Measurements from ENCODE around the gene ZMYND15.
"Not testable (repeated sequence)": the region's sequence is repeated elsewhere in the genome, so short reads cannot be mapped to it uniquely, and the experiment has no call there.

ZMYND15 gene, protein sequence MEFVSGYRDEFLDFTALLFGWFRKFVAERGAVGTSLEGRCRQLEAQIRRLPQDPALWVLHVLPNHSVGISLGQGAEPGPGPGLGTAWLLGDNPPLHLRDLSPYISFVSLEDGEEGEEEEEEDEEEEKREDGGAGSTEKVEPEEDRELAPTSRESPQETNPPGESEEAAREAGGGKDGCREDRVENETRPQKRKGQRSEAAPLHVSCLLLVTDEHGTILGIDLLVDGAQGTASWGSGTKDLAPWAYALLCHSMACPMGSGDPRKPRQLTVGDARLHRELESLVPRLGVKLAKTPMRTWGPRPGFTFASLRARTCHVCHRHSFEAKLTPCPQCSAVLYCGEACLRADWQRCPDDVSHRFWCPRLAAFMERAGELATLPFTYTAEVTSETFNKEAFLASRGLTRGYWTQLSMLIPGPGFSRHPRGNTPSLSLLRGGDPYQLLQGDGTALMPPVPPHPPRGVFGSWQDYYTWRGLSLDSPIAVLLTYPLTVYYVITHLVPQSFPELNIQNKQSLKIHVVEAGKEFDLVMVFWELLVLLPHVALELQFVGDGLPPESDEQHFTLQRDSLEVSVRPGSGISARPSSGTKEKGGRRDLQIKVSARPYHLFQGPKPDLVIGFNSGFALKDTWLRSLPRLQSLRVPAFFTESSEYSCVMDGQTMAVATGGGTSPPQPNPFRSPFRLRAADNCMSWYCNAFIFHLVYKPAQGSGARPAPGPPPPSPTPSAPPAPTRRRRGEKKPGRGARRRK

DNA sequence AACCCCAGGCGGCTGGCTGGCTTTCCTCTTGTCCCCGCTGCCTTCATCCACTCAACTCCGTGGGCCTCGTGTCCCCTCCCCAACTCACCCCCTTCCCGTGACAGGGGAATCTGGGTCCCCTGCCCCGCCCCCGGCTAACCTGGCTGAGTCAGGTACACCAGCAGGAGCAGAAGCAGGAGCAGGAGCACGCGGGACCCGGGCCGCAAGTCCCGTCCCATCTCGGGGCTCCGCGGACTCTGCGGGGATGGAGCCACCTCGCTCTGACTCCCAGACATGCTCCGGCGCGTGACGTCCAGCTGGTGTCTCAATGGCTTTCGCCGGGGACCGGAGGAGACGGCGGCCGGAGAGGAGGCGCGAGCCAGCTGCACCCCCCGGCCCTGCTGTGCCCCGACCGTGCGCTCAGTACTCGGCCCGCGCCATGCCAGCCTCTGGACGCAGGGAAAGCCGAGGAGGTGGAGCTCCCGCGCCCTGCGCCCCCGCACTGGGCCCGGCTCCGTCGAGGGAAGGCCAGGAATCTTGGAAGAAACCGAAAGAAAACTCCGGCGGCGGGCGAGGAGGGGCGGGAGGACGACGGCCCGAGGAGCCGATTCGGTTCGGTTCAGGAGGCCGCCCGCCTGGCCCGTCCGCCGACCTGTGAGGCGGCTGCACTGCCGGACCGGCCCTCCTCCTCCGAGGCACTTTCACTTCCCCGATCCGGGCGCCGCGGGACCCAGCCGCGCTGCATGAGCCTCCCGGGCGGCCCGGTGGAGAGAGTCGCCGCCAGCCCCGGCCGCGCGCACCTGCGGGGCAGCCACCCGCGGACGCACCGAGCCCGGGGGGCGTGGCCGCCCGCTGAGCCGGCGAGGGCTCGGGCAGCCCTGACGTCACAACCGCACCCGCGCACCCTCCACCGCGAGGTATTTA, at the start of gene ZMYND15, which contains the start of gene CXCL16:
Gene ZMYND15 (plus strand): TSS at position 712 of the 903 bp plus-strand sequence. CDS start 716 bp downstream, outside the sequence.
Gene CXCL16 (minus strand): TSS at position 807 of the 903 bp plus-strand sequence. CDS start 589 bp downstream, at position 218.
- DNase-seq (ENCODE audit: low read depth, low spot score): no peak

DNA sequence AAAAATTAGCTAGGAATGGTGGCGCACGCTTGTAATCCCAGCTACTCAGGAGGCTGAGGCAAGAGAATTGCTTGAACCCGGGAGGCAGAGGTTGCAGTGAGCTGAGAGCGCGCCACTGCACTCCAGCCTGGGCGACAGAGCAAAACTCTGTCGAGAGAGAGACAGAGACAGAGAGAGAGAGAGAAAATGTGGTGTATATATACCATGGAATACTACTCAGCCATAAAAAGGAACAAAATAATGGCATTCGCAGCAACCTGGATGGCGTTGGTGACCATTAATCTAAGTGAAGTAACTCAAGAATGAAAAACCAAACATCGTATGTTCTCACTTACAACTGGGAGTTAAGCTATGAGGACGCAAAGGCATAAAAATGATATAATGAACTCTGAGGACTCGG, 49.8 kb upstream of the ZMYND15 start:
- not testable (repeated sequence) for DNase-seq (ENCODE audit: low read depth, low spot score)

DNA sequence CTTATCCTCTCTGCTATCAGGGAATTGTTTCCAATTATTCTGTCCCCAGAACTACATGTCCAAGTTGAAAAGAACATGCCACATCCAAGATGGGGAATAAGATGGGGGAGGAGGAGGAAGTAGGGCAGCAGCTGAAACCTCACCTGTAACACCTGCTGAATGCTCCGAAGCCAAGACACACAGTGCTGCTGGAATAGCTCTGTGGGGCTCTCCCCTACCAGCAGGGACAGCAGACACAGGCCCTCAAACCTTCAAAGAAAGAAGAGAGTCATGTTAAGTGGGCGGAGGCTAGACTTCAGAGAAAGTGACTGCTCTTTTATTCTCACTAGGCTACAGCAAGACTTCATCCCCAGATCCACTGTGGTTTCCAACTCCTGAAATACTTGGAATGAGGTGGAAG, 48.9 kb upstream of the ZMYND15 start:
- DNase-seq (ENCODE audit: low read depth, low spot score): no peak

DNA sequence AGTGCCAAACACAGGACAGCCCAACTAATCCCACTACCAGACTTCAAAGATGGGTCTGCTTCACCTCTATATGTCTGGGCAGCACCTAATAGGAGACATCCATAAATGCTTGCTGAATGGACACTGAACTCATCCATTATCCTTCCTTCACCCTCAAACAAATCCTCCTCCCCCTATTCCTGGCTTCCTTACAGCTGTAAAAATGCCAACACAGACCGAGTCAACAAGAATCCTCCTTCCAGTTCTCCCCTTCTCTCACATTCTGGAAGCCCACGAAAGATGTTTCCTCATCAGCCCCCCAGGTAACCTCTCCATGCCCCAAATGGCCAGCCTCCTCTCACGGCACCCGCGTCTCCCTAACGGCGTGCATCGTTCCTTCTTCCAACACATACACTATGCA, 47.9 kb upstream of the ZMYND15 start:
- DNase-seq (ENCODE audit: low read depth, low spot score): no peak

DNA sequence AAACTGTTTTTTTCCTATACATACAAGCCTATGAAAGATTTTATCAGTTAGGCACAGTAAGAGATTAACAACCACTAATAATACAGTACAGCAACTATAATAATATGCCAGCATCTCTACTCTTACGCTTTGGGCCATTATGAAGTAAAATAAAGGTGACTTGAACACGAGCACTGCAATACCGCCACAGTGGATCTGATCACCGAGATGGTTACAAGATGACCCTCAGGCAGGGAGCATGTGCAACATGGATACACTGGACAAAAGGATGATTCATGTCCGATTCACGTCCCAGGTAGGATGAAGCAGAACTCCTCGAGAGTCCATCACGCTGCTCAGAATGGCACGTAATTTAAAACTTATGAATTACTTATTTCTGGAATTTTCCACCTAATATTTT, 46.2 kb upstream of the ZMYND15 start:
- no peak for DNase-seq (ENCODE audit: low read depth, low spot score)

DNA sequence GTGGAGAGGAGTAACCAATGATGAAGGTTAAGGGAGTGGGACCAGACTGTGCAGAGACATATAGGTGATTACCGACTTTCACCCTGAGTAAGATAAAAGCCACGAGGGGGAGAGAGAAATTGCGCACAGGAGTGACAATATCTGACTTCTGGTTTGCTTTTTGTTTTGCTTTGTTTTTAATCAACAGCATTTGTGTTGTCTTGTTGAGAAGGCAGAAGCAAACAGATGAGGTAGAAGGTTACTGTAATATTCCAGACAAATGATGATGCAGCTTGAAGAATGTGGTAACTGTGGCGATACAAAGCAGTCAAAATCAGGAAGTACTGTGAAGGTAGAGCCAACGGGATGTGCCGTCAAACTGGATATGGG, 43.2 kb upstream of the ZMYND15 start:
- no peak for DNase-seq (ENCODE audit: low read depth, low spot score)

DNA sequence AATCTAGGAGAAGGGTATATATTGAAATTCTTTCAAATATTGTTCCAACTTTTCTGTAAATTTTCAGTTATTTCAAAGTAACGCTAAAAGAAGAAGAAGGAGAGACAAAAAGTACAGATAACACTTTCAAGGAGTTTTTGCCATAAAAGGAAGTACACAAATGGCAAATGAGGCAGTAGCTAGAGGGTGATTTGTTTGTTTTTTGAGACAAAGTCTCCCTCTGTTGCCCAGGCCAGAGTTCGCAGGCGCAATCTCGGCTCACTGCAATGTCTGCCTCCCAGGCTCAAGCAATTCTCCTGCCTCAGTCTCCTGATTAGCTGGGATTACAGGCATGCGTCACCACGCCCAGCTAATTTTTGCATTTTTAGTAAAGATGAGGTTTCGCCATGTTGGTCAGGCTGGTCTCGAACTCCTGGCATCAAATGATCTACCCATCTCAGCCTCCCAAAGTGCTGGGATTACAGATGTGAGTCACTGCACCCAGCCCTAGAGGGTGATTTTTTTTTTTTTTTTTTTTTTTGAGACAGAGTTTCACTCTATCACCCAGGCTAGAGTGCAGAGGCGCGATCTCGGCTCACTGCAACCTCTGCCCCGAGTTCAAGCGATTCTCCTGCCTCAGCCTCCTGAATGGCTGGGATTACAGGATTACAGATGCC, 40.1 kb upstream of the ZMYND15 start:
- not testable (repeated sequence) for DNase-seq (ENCODE audit: low read depth, low spot score)

DNA sequence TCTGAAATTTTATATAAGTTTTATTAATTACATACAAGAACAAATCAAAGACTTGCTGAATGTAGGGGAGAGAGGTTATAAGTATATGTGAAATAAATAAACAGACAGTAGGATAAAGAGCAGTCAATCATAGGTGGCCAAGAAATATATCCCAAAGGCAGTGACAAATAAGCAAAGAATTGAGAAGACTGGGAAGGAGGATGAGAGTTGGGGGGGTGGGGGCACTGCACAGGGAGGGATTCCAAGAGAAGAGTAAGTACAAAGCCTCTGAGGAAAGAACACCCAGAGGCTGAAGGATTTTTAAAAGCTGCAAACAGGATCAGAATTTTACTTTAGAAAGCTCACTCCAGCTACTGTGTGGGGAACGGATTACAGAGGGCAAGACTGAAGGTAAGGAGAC, 38.5 kb upstream of the ZMYND15 start:
- no peak for DNase-seq (ENCODE audit: low read depth, low spot score)

DNA sequence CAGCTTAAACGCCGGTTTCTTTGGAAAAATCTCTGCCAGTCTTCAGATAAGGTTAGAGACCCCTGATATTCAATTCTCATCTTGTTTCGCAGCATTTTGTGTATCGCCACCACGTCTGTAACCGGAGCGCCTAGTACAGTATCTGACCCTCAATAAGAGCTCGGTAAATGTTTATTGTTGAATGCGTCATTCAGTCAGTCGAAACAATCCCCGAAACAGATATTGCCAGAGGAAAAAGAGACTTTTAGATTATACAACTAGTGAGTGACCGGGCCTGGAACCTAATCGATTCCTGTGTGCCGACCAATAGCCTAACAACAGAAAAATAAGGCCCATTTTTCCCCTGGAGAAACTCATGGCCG, 36.3 kb upstream of the ZMYND15 start:
- DNase-seq (ENCODE audit: low read depth, low spot score): no peak

DNA sequence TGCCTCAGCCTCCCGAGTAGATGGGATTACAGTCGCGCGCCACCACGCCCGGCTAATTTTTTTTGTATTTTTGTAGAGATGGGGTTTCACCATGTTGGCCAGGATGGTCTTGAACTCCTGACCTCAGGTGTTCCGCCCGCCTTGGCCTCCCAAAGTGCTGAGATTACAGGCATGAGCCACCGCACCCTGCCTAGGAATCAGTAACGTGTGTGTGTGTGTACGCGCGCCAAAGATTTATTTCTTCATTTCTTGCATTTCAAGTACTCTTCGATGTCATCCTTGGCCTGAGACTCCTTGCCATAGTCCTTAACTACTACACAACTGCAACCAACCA, 35.1 kb upstream of the ZMYND15 start:
- not testable (repeated sequence) for DNase-seq (ENCODE audit: low read depth, low spot score)

DNA sequence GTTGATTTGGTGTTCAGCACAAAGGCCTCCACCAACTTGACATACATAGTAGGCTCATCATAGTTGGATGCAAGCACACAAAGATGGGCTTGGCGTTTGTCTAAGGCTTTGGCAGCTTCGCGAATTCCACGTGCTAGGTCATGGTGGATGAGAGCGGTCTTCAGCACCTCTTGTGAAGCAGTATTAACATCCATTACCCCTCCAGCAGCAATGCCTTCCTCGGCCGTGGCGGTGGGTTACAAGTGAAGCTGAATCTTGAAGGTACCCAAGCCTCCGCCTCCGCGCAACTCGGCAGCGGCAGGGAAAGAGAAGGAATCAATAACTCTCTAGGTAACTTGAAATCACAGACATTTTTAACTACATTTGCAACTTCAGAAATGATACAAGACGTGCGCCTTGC, 34.6 kb upstream of the ZMYND15 start:
- no peak for DNase-seq (ENCODE audit: low read depth, low spot score)

DNA sequence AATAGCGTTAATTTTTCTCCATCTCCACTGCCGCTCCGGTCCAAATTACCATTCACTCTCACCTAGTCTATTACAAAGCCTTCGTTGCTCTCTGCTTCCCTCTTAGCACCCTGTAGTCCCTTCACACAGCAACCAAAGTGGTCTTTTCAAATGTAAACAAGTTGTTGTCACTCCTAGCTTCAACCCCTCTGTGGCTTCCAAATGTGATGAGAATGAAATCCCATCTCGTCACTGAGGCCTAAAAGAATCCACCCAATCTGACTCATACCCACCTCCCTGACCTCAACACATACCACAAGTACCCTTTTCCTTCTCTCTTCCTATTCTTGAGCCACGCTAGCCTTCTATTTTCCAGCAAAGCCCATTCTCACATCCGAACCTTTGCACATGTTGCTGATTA, 33.5 kb upstream of the ZMYND15 start:
- DNase-seq (ENCODE audit: low read depth, low spot score): peak; percentile 41

DNA sequence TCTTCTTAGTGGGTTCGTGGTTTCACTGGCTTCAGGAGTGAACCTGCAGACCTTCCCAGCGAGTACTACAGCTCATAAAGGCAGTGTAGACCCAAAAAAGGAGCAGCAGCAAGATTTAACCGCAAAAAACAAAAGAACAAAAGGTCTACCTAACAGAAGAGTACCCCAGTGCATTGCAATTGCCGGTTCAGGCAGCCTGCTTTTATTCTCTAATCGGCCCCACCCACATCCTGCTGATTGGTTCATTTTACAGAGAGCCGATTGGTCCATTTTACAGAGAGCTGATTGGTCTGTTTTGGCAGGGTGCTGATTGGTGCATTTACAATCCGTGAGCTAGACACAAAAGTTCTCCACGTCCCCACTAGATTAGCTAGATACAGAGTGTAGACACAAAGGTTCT, 31.2 kb upstream of the ZMYND15 start:
- peak; percentile 57 for DNase-seq (ENCODE audit: low read depth, low spot score)

DNA sequence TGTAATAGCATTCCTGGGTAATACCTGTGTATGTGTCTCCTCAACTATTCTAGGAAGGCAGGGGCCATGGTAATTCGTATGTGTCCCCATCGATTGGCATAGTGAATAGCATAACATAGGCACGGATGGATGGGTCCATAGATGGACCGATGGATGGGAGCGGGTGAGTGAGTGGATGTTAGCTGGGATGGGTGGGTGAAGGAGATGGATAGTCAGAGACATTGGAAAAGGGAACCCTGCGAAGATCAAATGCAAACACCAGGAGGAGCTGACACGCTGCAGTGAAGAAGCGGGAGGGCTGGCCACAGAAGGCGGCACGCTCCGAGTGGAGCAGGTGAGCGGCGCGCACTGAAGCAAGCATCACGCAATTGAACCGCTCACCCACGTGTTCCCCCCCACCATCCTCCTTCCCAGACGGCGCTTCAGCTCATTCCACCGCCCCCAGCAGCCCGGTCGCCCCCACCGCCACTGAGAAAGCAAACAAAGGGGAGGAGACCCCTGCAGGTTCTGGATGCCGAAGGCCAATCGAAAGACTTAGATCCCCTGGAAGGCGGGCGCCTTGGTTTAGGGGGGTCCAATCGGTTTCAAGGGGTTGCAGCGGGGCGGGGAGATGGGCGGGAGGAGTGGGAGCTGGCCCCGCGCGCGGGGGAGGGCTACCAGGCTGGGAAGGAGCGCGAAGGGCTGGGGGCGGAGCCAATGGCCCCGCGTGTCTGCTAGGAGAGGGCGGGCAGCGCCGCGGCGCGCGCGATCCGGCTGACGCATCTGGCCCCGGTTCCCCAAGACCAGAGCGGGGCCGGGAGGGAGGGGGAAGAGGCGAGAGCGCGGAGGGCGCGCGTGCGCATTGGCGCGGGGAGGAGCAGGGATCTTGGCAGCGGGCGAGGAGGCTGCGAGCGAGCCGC, 29.6 kb upstream of the ZMYND15 start, which contains the start of gene ARRB2:
Gene ARRB2 (plus strand): TSS at position 839 of the 899 bp plus-strand sequence. CDS start 90 bp downstream, outside the sequence.
- peak; percentile 95 for DNase-seq (ENCODE audit: low read depth, low spot score)

DNA sequence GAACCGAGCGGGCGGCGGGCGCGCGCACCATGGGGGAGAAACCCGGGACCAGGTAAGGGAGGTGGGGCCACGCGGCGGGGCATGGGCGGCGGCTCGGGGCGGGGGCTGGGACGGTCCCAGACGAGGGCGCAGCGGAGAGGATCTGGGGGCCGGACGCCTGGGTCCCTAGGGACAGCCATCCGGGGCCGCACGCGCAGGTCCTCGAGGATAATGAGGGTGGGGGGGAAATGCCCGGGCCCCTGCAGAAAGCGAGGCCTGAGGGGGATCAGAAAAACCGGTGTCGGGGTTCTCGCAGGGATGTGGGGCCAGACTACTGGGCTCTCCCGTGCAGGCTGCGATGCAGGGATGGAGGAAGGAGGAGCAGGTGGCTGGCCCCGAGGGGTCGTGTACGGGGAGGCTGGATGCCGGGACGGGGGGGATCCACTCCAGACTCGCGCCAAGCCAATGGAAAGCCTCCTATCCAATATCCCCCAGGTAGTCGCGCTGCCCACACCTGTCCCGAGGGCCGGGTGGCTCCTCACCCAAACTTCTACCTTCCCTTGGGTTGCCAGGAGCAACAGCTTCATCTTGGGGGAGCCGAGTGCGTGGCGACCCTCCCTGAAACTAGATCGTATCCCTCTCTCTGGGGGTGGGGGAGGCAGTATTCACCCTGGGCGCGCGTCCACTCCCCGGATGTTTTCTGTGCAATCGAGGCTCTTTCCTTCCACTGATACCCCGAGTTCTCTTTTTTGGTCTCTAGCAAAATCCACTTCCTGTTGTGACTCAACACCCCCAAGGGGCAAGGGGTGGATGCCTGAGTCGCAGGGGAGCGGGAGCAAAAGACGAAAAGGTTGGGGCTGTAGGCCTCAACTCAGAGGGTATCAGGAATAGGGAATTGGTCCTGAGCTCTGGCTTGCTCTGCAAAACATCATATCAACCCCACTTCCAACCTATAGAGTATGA, 28.7 kb upstream of the ZMYND15 start:
- DNase-seq (ENCODE audit: low read depth, low spot score): no peak

DNA sequence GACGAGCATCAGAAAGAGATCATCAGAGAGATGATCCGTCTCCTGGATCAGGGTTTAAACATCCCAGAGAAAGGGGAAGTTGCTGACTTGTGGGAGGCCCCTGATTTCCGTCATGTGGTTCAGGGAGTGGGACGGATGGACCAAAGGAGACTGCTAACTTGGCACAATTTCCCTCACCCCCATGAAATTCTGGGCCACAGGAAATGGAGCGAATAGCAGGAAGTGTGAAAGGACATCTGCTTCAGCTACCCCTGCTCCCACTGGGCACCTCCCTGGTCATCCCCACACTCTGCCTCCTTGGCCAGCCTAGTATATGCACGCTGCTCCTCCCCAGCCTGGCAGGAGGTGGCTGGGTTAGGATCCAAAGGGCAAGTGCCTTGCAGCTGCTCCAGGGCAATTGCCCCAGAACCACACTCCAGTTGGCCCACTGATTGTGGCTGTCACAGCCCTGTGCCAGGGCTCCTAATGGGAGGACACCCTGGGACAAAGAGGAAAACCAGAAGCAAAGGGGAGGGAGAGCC, 27.9 kb upstream of the ZMYND15 start:
- no peak for DNase-seq (ENCODE audit: low read depth, low spot score)

DNA sequence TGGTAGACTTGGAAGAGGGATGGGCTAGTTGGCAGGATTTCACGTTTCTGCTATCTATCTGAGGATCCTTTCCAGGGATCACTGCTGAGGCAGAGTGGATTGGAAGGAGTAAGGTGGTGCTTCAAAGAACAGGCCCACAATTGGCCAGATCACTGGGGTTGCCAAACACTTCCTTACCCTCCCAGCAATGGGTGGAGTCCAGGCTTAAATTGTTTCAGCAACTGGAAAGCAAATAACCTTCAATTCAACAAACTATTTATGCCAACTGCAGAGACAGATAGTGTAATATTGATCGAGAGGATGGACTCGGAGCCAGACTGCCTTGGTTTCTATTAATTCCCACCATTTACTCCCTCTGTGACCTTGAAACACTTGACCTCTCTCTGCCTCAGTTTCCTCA, 27.1 kb upstream of the ZMYND15 start:
- DNase-seq (ENCODE audit: low read depth, low spot score): no peak

DNA sequence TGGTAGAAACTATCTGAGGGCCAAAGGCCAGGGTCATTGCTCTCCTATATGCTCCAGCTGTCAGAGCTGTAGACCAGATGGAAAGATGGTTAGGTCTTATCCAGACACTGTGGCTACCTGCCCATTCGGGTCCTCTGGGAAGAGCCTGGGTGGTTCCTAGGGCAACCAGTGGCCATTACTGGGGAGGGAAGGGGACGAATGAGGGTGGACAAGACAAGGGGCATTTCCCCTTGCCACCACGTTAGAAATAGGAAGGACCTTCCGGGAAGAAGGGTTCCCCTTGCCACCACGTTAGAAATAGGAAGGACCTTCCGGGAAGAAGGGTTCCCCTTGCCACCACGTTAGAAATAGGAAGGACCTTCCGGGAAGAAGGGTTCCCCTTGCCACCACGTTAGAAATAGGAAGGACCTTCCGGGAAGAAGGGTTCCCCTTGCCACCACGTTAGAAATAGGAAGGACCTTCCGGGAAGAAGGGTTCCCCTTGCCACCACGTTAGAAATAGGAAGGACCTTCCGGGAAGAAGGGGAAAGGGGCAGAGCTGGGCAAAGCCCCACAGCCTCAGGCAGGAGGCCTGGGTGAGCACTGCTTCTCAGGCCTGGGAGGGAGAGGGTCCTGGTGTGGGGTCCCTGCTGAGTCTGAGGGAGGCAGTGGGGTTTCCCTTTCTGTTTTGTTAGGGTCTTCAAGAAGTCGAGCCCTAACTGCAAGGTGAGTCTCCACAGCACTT, 25.1 kb upstream of the ZMYND15 start:
- not testable (repeated sequence) for DNase-seq (ENCODE audit: low read depth, low spot score)
